Endothelial cell (in vitro differentiated cells): ENCODE results near the gene LAMB1. TPM values are rescaled to one million over a fixed set of nuclear protein-coding genes. Genes with fewer than 3 reads are reported as not detected.

Experiments
- DNase-seq: peaks from one replicate; pipeline ENCODE4 v3.0.0; 2021; ENCODE audit warnings: low spot score
- H3K27ac Mint-ChIP-seq: one replicate; pipeline ENCODE4 v1.8.0; 2021; ENCODE audit warnings: mixed read lengths, inconsistent platforms; ENCODE audit not compliant: unreplicated experiment
- H3K27me3 Mint-ChIP-seq: one replicate; pipeline ENCODE4 v1.8.0; 2021; ENCODE audit warnings: mild to moderate bottlenecking, moderate library complexity, mixed read lengths, inconsistent platforms; ENCODE audit not compliant: unreplicated experiment
- H3K36me3 Mint-ChIP-seq: one replicate; pipeline ENCODE4 v1.8.0; 2021; ENCODE audit warnings: mild to moderate bottlenecking, low read depth, mixed read lengths, inconsistent platforms; ENCODE audit not compliant: unreplicated experiment
- H3K4me1 Mint-ChIP-seq: one replicate; pipeline ENCODE4 v1.8.0; 2021; ENCODE audit warnings: mild to moderate bottlenecking, mixed read lengths, inconsistent platforms; ENCODE audit not compliant: unreplicated experiment
- H3K4me3 Mint-ChIP-seq: one replicate; pipeline ENCODE4 v1.8.0; 2021; ENCODE audit warnings: mild to moderate bottlenecking, mixed read lengths, inconsistent platforms; ENCODE audit not compliant: unreplicated experiment
- H3K9me3 Mint-ChIP-seq: one replicate; pipeline ENCODE4 v1.8.0; 2021; ENCODE audit warnings: mixed read lengths, inconsistent platforms; ENCODE audit not compliant: unreplicated experiment
- CTCF ChIP-seq: fragments of 200-600 bp; sonication (generic); IDR thresholded peaks from one replicate; pipeline ENCODE4 v1.5.0; 2021; ENCODE audit warnings: antibody characterized with exemption; ENCODE audit not compliant: unreplicated experiment
- total RNA-seq: library from RNA; stranded (reverse); fragmentation: NEBNext Ultra II Directional; extraction: Animal tissue kit (Norgen Biotek cat#: 25700); gene quantifications from one replicate; pipeline ENCODE4 v1.2.1, GENCODE V29; 2021; ENCODE audit not compliant: unreplicated experiment

LAMB1 gene
- total RNA-seq, 1 donor from 2014 or later, result 453 TPM

GRCh38 chr7:107937531-107937930, 65.4 kb downstream of the LAMB1 start:
- no peak for DNase-seq
- no peak for TF ChIP-seq CTCF
- no peaks in the 10 kb centered on the region for H3K9me3 Mint-ChIP-seq
- peaks cover 59% of the 10 kb centered on the region for H3K36me3 Mint-ChIP-seq
- no peak overlapping the region for H3K4me3 Mint-ChIP-seq
- no peaks in the 10 kb centered on the region for H3K27me3 Mint-ChIP-seq
- peak overlapping the region; percentile 24 for H3K27ac Mint-ChIP-seq
- H3K4me1 Mint-ChIP-seq, result peaks cover 39% of the 10 kb centered on the region

DNA sequence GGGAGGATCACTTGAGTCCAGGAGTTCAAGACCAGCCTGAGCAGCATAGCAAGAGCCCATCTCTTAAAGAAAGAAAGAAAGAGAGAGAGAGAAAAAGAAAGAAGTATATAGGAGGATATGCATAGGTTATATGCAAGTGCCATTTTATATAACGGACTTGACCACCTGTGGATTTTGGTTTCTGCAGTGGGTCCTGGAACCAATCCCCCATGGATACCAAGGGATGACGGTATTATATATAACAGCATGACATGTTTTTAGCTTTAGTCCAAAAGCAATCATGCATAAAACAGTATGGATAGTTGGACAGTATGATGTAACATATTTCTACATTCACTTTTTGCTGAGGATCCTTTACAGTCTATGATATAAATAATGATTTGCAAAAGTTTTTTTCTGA, 66.6 kb downstream of the LAMB1 start:
- peaks cover 42% of the 10 kb centered on the region for H3K4me1 Mint-ChIP-seq
- H3K9me3 Mint-ChIP-seq, result no peaks in the 10 kb centered on the region
- TF ChIP-seq CTCF, result no peak
- peaks cover 61% of the 10 kb centered on the region for H3K36me3 Mint-ChIP-seq
- no peak overlapping the region for H3K27ac Mint-ChIP-seq
- no peak for DNase-seq
- H3K4me3 Mint-ChIP-seq, result no peak overlapping the region
- H3K27me3 Mint-ChIP-seq, result no peaks in the 10 kb centered on the region

- Mint-ChIP-seq H3K27ac (peak overlapping the region; percentile 77), H3K9me3 (no peaks in the 10 kb centered on the region), H3K36me3 (peaks cover 58% of the 10 kb centered on the region), H3K4me1 (peaks cover 37% of the 10 kb centered on the region), H3K4me3 (no peak overlapping the region), H3K27me3 (no peaks in the 10 kb centered on the region)
- DNase-seq, result no peak
- no peak for TF ChIP-seq CTCF
Measured at GRCh38 chr7:107934991-107935770, 67.8 kb downstream of the LAMB1 start.

DNA sequence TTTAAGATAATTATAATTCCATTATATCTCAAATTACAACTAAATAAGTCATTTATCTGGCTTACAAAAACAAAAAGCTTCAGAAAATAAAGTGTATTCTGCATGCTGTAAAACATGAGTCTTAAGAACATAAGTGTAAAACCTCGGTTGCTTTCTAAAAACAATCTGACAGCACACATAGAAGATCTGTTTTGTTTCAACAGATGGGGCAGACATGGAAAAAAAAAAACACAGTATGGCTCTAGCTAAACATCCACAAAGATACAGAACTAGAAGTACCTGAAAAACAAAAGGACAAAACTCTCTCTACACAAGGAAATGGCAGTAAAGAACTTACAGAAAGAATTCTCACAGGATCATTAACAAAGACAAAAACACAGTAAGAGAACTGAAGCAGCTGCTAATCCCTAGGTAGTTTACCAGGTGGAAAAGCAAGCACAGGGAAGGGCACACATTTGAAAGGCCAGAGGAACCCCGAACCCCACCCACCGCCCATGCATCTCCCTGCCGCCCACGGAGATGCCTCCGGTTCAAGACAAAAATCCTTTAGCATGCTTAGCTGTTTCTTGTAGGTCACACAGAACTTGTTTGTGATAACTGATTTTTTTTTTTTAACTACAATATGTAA, 69.5 kb downstream of the LAMB1 start:
- peaks cover 33% of the 10 kb centered on the region for H3K4me1 Mint-ChIP-seq
- H3K27ac Mint-ChIP-seq, result peak overlapping the region; percentile 87
- no peaks in the 10 kb centered on the region for H3K9me3 Mint-ChIP-seq
- DNase-seq, result no peak
- H3K4me3 Mint-ChIP-seq, result no peak overlapping the region
- no peak for TF ChIP-seq CTCF
- no peaks in the 10 kb centered on the region for H3K27me3 Mint-ChIP-seq
- peaks cover 58% of the 10 kb centered on the region for H3K36me3 Mint-ChIP-seq

DNA sequence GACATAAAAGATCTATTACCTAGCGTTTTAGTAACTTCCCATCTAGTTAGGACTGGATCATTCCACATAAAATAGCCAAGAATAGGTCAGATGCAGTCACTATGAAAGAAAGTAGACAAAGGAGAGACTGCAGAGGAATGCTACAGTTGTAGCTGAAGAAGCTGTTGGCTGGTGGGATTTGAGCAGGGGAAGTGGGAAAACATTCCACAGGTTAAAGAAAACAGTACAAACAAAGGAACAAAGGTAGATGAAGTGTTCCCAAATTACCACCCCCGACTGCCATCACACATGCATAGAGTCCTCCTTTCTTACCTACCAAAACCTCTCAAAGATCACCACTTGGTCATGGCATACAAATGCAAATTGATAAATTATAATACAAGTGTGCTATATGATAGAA, 70.2 kb downstream of the LAMB1 start:
- DNase-seq, result no peak
- Mint-ChIP-seq H3K36me3 (peaks cover 59% of the 10 kb centered on the region), H3K27me3 (no peaks in the 10 kb centered on the region), H3K27ac (peak overlapping the region; percentile 77), H3K4me1 (peaks cover 31% of the 10 kb centered on the region), H3K9me3 (no peaks in the 10 kb centered on the region), H3K4me3 (peak overlapping the region; percentile 20)
- no peak for TF ChIP-seq CTCF
